Sigmoid colon (tissue), 7 donors: ENCODE results near the gene ZNF513. TPM values are rescaled to one million over a fixed set of nuclear protein-coding genes. Genes with fewer than 3 reads are reported as not detected.
"Not testable (repeated sequence)": the region's sequence is repeated elsewhere in the genome, so short reads cannot be mapped to it uniquely, and the experiment has no call there.

Experiments
- DNase-seq: peaks from one replicate; pipeline ENCODE4 v3.0.0-alpha.2; 2019
- H3K27ac ChIP-seq, 4 donors: fragments of 200-600 bp; sonication (generic); one replicate each; pipeline ENCODE4 v1.5.1; 2016 to 2019; ENCODE audit warnings: mild to moderate bottlenecking in 1 of 4
- H3K27me3 ChIP-seq, 3 donors: fragments of 200-600 bp; sonication (generic); one replicate each; pipeline ENCODE4 v1.5.1; 2019; ENCODE audit warnings: mild to moderate bottlenecking in 1 of 3
- H3K36me3 ChIP-seq, 4 donors: fragments of 200-600 bp; sonication (generic); one replicate each; pipeline ENCODE4 v1.5.1; 2016 to 2019
- H3K4me1 ChIP-seq, 4 donors: fragments of 200-600 bp; sonication (generic); one replicate each; pipeline ENCODE4 v1.5.1; 2017 to 2019
- H3K4me3 ChIP-seq, 4 donors: fragments of 200-600 bp; sonication (generic); one replicate each; pipeline ENCODE4 v1.5.1; 2017 to 2019; ENCODE audit warnings: mild to moderate bottlenecking in 2 of 4, moderate library complexity in 1 of 4
- H3K9me3 ChIP-seq, 4 donors: fragments of 200-600 bp in 3 of 4; sonication (generic) in 3 of 4; one replicate each; pipeline versions ENCODE4 v1.5.1 to v1.6.1; 2013 to 2019
- EP300 ChIP-seq, 4 donors: sonication (generic); formaldehyde crosslinking; IDR thresholded peaks; one replicate each; pipeline ENCODE4 v1.6.1; 2017; ENCODE audit warnings: antibody characterized with exemption in 4 of 4
- POLR2A ChIP-seq, 2 donors: fragments of 450-650 bp; IDR thresholded peaks; one replicate each; pipeline ENCODE4 v1.6.1; 2016; ENCODE audit warnings: antibody characterized with exemption in 2 of 2, mild to moderate bottlenecking in 2 of 2, moderate library complexity in 2 of 2
- POLR2AphosphoS5 ChIP-seq, 4 donors: sonication (generic); formaldehyde crosslinking; IDR thresholded peaks; one replicate each; pipeline ENCODE4 v1.6.1; 2017; ENCODE audit warnings: antibody characterized with exemption in 4 of 4
- WGBS, 2 donors: extraction: QIAGEN DNeasy Blood & Tissue Kit; methylation state at CpG; one replicate each; pipeline ENCODE4 v1.1.7; 2013; 5-methylcytosine and 5-hydroxymethylcytosine counted together
- intact Hi-C: fragments of 100-400 bp; cut with DNase I; formaldehyde crosslinking; loops from one replicate; pipeline ENCODE4 v1.15.1; 2023
- polyA plus RNA-seq, 3 donors: library from polyadenylated mRNA; stranded (reverse); fragments of 200-250 nt; gene quantifications; one replicate each; pipeline ENCODE4 v1.2.3, GENCODE V29; 2013
- total RNA-seq, 4 donors: library from RNA; depleted of rRNA; stranded (reverse); fragments of >200 nt; gene quantifications; one replicate each; pipeline ENCODE4 v1.1.0, GENCODE V29; 2016
- TF ChIP-seq, protein P1 (sequence below), 4 experiments: fragments of 450-650 bp in 3 of 4; fragments of 200-600 bp in 1 of 4; IDR thresholded peaks; one replicate each; pipeline ENCODE4 v1.5.1; 2016 to 2019; ENCODE audit warnings: antibody characterized with exemption in 4 of 4, mild to moderate bottlenecking in 3 of 4, moderate library complexity in 2 of 4
- donor health status: healthy with polysubstance abuse.
- donor health status: Bipolar disorder and iron deficiency.
- donor health status: healthy.

ZNF513 gene
- total RNA-seq (1 to 10 TPM; 5.0 to 8.7 (median 7.2) TPM), polyA plus RNA-seq (10 to 100 TPM; 15.7 to 27.5 (median 20.4) TPM)

GRCh38 chr2:27380626-27381545 lies at the start of gene ZNF513:
ZNF513 (minus strand) TSS chr2:27380734; CDS start chr2:27380526, 208 bp downstream.
- Histone ChIP-seq H3K27me3 (no peaks in the 10 kb centered on the region), H3K36me3 (peaks cover 34 to 76% (median 42%) of the 10 kb centered on the region in 4 donors), H3K4me3 (peak within 1 kb of the TSS; percentile 51 to 87 (median 72)), H3K27ac (peak within 1 kb of the TSS; percentile 84 to 90 (median 88)), H3K4me1 (peaks cover 0 to 23% (median 21%) of the 10 kb centered on the region in 4 donors), H3K9me3 (no peaks in the 10 kb centered on the region)
- 12 to 18% methylated on average over 67 of the region's 67 CpGs for WGBS, 2 donors
- intact Hi-C loops, result loop anchor here (1.0 to 2.0 kb wide), 2 partner anchors 11 to 28 kb away; partner anchors contain the start of genes EIF2B4, PPM1G and SNX17
- DNase-seq, result peak; percentile 99
- TF ChIP-seq EP300 (IDR thresholded peaks at IDR 0.05) (peak in 1 of 4 donors; percentile 29), POLR2AphosphoS5 (IDR thresholded peaks at IDR 0.05) (peak; percentile 51 to 87 (median 86)), POLR2A (IDR thresholded peaks at IDR 0.05) (peak; percentile 20 to 22)
- TF ChIP-seq, protein P1, sequence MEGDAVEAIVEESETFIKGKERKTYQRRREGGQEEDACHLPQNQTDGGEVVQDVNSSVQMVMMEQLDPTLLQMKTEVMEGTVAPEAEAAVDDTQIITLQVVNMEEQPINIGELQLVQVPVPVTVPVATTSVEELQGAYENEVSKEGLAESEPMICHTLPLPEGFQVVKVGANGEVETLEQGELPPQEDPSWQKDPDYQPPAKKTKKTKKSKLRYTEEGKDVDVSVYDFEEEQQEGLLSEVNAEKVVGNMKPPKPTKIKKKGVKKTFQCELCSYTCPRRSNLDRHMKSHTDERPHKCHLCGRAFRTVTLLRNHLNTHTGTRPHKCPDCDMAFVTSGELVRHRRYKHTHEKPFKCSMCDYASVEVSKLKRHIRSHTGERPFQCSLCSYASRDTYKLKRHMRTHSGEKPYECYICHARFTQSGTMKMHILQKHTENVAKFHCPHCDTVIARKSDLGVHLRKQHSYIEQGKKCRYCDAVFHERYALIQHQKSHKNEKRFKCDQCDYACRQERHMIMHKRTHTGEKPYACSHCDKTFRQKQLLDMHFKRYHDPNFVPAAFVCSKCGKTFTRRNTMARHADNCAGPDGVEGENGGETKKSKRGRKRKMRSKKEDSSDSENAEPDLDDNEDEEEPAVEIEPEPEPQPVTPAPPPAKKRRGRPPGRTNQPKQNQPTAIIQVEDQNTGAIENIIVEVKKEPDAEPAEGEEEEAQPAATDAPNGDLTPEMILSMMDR (IDR thresholded peaks at IDR 0.05), result no peak

GRCh38 chr2:27428978-27429541 lies 48.5 kb upstream of the ZNF513 start:
- Histone ChIP-seq H3K4me3 (peak overlapping the region; percentile 89 to 99 (median 96)), H3K4me1 (peaks cover 0 to 52% (median 40%) of the 10 kb centered on the region in 4 donors), H3K36me3 (peaks cover 8 to 11% (median 11%) of the 10 kb centered on the region in 4 donors), H3K27me3 (no peaks in the 10 kb centered on the region), H3K27ac (peak overlapping the region; percentile 97 to 100 (median 98)), H3K9me3 (no peaks in the 10 kb centered on the region)
- TF ChIP-seq, protein P1 (IDR thresholded peaks at IDR 0.05), result no peak
- TF ChIP-seq EP300 (IDR thresholded peaks at IDR 0.05) (no peak), POLR2A (IDR thresholded peaks at IDR 0.05) (no peak), POLR2AphosphoS5 (IDR thresholded peaks at IDR 0.05) (peak in 1 of 4 donors; percentile 3)
- intact Hi-C loops, result loop anchor here (1.0 to 2.0 kb wide), 3 partner anchors 20 to 73 kb away; partner anchors contain the start of genes EIF2B4, GTF3C2, PPM1G and SNX17
- peak; percentile 91 for DNase-seq
- 0% methylated on average over 51 of the region's 51 CpGs for WGBS, 2 donors

DNA sequence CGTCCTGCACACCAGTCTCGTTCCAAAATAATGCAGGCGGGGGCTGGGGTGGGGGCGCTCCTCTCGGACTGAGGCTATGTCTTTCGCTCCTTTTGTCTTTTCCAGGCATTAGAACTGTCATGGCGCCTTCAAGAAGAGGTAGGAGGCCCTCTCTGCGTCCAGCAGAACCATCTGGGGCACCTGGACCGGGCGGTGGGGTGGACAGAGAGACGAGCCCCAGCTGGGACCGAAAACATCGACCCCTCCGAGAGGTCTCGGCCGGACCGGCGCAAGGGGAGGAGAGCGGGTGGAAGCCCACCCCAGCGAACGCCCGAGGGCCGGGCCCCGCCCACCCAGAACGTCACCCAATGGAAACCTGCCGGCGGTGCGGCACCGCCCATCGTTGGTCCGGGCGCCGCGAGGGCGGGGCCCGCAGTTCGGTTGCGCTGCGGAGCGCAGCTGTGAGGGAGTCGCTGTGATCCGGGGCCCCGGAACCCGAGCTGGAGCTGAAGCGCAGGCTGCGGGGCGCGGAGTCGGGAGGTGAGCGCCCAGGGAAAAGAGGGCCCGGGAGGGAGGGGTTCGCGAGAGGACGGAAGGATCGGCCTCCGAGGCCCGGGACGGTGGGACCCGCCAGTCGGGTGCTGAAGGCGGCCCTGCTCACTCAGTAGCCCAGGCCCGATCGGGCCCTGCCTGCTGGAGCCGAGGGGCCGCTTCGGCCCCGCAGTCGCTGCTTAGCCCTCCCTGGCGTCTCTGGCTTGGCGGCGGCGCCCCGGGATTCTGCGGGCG lies 47.9 kb upstream of the ZNF513 start, which contains the start of gene NRBP1:
NRBP1 (plus strand) TSS at position 419 of the 765 bp plus-strand sequence. CDS start 4,643 bp downstream, outside the sequence.
- Histone ChIP-seq H3K9me3 (no peaks in the 10 kb centered on the region), H3K4me3 (peak within 1 kb of the TSS; percentile 89 to 99 (median 96)), H3K27ac (peak within 1 kb of the TSS; percentile 97 to 100 (median 98)), H3K4me1 (peaks cover 0 to 48% (median 40%) of the 10 kb centered on the region in 4 donors), H3K27me3 (no peaks in the 10 kb centered on the region), H3K36me3 (peaks cover under 1 to 5% (median 4%) of the 10 kb centered on the region in 4 donors)
- DNase-seq, result peak; percentile 95
- WGBS, 2 donors, result 0% methylated on average over 75 of the region's 75 CpGs
- intact Hi-C loops, result loop anchor here (1.0 to 2.0 kb wide), 3 partner anchors 19 to 72 kb away; partner anchors contain the start of genes EIF2B4, GTF3C2, PPM1G and SNX17
- TF ChIP-seq, protein P1 (IDR thresholded peaks at IDR 0.05), result no peak
- TF ChIP-seq POLR2AphosphoS5 (IDR thresholded peaks at IDR 0.05) (peak; percentile 90 to 98 (median 97)), POLR2A (IDR thresholded peaks at IDR 0.05) (peak; percentile 92 to 93), EP300 (IDR thresholded peaks at IDR 0.05) (no peak)

- H3K36me3 ChIP-seq, result no peaks in the 10 kb centered on the region
- DNase-seq, result no peak
- TF ChIP-seq, protein P1 (IDR thresholded peaks at IDR 0.05), result no peak
- TF ChIP-seq POLR2A (IDR thresholded peaks at IDR 0.05) (no peak), POLR2AphosphoS5 (IDR thresholded peaks at IDR 0.05) (no peak), EP300 (IDR thresholded peaks at IDR 0.05) (no peak)
- no peaks in the 10 kb centered on the region for H3K27me3 ChIP-seq
- no peaks in the 10 kb centered on the region for H3K9me3 ChIP-seq
- peak overlapping the region; percentile 89 to 99 (median 96) for H3K4me3 ChIP-seq
- peak overlapping the region; percentile 97 to 100 (median 98) for H3K27ac ChIP-seq
- H3K4me1 ChIP-seq, result peaks cover 0 to 43% (median 35%) of the 10 kb centered on the region in 4 donors
- intact Hi-C loops, result loop anchor here (1.0 to 2.0 kb wide), 3 partner anchors 19 to 72 kb away; partner anchors contain the start of genes EIF2B4, GTF3C2, PPM1G and SNX17
- 16% methylated on average over 7 of the region's 7 CpGs for WGBS, 2 donors
Measured at GRCh38 chr2:27427863-27428212, 47.3 kb upstream of the ZNF513 start.

DNA sequence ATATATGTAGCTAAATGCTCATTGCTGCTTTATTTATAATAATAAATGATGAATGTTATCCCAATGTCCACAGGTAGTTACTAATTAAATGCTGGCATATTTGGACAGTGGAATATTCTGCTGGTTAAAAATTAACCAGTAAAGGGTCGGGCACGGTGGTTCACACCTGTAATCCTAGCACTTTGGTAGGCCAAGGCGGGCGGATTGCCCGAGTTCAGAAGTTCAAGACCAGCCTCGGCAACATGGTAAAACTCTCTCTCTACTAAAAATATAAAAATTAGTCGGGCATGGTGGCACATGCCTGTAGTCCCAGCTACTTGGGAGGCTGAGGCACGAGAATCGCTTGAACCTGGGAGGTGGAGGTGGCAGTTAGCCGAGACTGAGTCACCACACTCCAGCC lies 44.5 kb upstream of the ZNF513 start:
- H3K36me3 ChIP-seq, H3K27ac ChIP-seq, H3K27me3 ChIP-seq, H3K4me3 ChIP-seq, H3K9me3 ChIP-seq, intact Hi-C loops, DNase-seq: not testable (repeated sequence)
- peaks cover 0 to 15% (median 11%) of the 10 kb centered on the region in 4 donors for H3K4me1 ChIP-seq
- 50 to 83% methylated on average over 10 of the region's 10 CpGs for WGBS, 2 donors
